ENCODE results near the gene PRKD1.

Gene PRKD1

DNA sequence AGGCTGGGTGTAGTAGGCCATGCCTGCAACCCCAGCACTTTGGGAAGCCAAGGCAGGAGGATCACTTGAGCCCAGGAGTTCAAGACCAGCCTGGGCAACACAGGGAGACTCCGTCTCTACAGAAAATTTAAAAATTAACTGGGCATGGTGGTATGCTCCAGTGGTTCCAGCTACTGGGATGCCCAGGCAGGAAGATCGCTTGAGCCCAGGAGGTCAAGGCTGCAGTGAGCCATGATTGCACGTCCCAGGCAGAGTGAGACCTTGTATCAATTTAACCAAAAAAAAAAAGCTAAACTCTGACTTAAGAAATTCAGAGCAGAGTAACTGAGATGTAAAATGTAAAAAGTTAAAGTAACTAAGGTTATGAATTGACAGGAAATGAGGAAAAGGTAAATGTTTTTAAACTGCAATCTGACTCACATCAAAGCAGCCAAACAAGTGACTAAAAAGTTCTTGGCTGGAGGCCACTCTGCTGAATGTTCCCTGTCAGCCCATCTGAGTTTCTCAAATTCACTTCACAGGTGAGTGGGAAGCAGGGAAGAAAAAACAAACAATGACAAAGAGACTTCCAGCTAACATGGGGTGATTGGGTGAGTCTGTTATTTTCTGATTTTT lies 21.3 kb downstream of the PRKD1 start:
- WGBS, 2 experiments = 88 to 89% methylated on average over 2 to 3 of the region's 3 CpGs
- Histone ChIP-seq H3K9me3 (ENCODE audit: control insufficient read depth, low read length) (no peaks in the 10 kb centered on the region), H3K4me1 (ENCODE audit: control insufficient read depth, insufficient read depth, low read length) (no peaks in the 10 kb centered on the region), H3K27me3 (ENCODE audit: control insufficient read depth, insufficient read depth, low read length, poor library complexity, severe bottlenecking) (no peaks in the 10 kb centered on the region), H3K36me3 (ENCODE audit: control insufficient read depth, insufficient read depth, low read length) (no peaks in the 10 kb centered on the region), H3K4me3 (ENCODE audit: insufficient read depth, low read depth, low read length) (no peak overlapping the region), H3K27ac (ENCODE audit: insufficient read depth, low read depth, low read length, poor library complexity, severe bottlenecking) (no peak overlapping the region)

DNA sequence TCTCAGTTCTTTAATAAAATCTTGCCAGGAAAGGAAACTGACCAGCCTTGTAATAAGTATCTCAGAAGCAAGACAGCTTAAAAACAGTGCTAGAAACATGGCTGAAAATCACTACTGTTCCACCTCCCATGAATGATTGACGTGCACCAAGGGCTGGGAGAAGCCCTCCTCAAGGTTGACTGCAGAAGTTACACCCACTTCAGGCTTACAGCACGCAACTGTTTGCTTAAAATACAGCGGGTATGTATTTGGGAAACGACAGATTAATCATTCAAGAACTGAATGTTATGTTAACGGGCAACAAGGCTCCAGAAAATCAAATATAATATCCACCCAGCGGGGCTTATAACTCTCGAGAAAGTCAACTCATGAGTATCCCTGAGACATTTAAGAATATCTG lies 22.1 kb downstream of the PRKD1 start:
- H3K4me1 ChIP-seq (ENCODE audit: control insufficient read depth, insufficient read depth, low read length) = no peaks in the 10 kb centered on the region
- H3K27me3 ChIP-seq (ENCODE audit: control insufficient read depth, insufficient read depth, low read length, poor library complexity, severe bottlenecking) = no peaks in the 10 kb centered on the region
- H3K9me3 ChIP-seq (ENCODE audit: control insufficient read depth, low read length) = no peaks in the 10 kb centered on the region
- no peak overlapping the region for H3K4me3 ChIP-seq (ENCODE audit: insufficient read depth, low read depth, low read length)
- WGBS, 2 experiments = 96% methylated on average over 7 of the region's 7 CpGs
- H3K27ac ChIP-seq (ENCODE audit: insufficient read depth, low read depth, low read length, poor library complexity, severe bottlenecking) = no peak overlapping the region
- H3K36me3 ChIP-seq (ENCODE audit: control insufficient read depth, insufficient read depth, low read length) = no peaks in the 10 kb centered on the region

DNA sequence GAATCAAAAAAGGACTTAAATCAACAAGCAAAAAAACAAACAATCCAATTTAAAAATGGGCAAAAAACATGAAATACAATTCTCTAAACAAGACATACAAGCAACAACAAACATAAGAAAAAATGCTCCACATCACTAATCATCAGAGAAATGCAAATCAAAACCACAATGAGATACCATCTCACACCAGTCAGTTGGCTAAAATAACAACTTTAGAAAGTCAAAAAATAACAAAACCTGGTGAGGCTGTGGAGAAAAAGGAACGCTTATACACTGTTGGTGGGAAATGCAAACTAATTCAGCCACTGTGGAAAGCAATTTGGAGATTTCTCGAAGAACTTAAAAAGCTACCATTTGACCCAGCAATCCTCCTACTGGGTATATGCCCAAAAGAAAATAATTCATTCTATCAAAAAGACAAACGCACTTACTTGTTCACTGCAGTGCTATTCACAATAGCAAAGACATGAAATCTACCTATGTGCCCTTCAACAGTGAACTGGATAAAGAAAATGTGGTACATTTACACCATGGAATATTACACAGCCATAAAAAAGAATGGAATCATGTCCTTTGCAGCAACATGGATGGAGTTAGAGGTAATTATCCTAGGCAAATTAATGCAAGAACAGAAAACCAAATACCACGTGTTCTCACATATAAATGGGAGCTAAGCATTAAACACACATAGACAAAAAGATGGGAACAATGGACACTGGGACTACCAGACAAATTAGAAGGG lies 26.9 kb downstream of the PRKD1 start:
- 91 to 92% methylated on average over 4 of the region's 4 CpGs for WGBS, 2 experiments

DNA sequence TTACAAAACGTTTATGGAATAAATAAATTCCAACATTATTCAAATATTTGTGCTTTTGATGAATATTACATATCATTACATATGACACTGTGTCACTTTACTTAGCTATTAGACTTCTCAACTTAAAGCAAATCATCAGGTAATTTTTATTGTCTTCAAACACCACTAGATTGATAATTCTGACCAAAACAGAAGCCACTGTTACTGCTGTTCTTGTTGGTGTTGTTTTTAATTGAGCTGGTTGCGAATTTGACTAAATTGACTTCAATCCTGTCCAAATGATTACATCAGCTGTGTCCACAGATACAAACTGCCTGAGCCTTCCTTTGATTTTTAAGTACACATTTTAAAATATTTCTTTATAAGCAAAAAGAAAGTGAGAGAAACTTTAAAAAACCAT lies 29.2 kb downstream of the PRKD1 start:
- Histone ChIP-seq H3K4me3 (ENCODE audit: insufficient read depth, low read depth, low read length) (no peak overlapping the region), H3K27me3 (ENCODE audit: control insufficient read depth, insufficient read depth, low read length, poor library complexity, severe bottlenecking) (no peaks in the 10 kb centered on the region), H3K4me1 (ENCODE audit: control insufficient read depth, insufficient read depth, low read length) (no peaks in the 10 kb centered on the region), H3K27ac (ENCODE audit: insufficient read depth, low read depth, low read length, poor library complexity, severe bottlenecking) (no peak overlapping the region), H3K9me3 (ENCODE audit: control insufficient read depth, low read length) (no peaks in the 10 kb centered on the region), H3K36me3 (ENCODE audit: control insufficient read depth, insufficient read depth, low read length) (no peaks in the 10 kb centered on the region)
- WGBS, 2 experiments = 100% methylated on average over 1 of the region's 2 CpGs; no CpG with 5 or more reads in 1 of the 2 experiments

More for the DNA sequence above, 26.9 kb downstream of the PRKD1 start:
- H3K4me1 ChIP-seq (ENCODE audit: control insufficient read depth, insufficient read depth, low read length) = no peaks in the 10 kb centered on the region
- no peaks in the 10 kb centered on the region for H3K9me3 ChIP-seq (ENCODE audit: control insufficient read depth, low read length)
- H3K4me3 ChIP-seq (ENCODE audit: insufficient read depth, low read depth, low read length) = no peak overlapping the region
- H3K27ac ChIP-seq (ENCODE audit: insufficient read depth, low read depth, low read length, poor library complexity, severe bottlenecking) = no peak overlapping the region
- H3K27me3 ChIP-seq (ENCODE audit: control insufficient read depth, insufficient read depth, low read length, poor library complexity, severe bottlenecking) = no peaks in the 10 kb centered on the region
- no peaks in the 10 kb centered on the region for H3K36me3 ChIP-seq (ENCODE audit: control insufficient read depth, insufficient read depth, low read length)

DNA sequence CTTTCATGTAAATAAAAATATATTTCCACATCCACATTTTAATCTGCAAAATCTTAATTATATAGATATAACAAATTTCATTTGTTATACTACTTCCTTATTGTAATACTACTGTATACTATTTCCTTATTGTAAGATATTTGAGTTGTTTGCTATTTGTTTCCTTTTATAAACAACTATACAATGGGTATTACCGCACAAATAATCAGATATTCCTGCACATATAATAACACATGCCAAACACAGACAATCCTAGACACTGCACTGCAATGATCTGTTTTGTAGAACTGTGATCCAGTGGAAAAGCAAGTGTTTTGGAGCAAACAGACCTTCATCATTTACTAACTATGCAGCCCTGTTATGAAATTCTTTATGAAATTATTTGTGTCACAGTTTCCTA lies 30.5 kb downstream of the PRKD1 start:
- WGBS, 2 experiments = 100% methylated on average over 1 of the region's 1 CpG; no CpG with 5 or more reads in 1 of the 2 experiments
- H3K9me3 ChIP-seq (ENCODE audit: control insufficient read depth, low read length) = no peaks in the 10 kb centered on the region
- no peaks in the 10 kb centered on the region for H3K27me3 ChIP-seq (ENCODE audit: control insufficient read depth, insufficient read depth, low read length, poor library complexity, severe bottlenecking)
- H3K4me1 ChIP-seq (ENCODE audit: control insufficient read depth, insufficient read depth, low read length) = no peaks in the 10 kb centered on the region
- H3K27ac ChIP-seq (ENCODE audit: insufficient read depth, low read depth, low read length, poor library complexity, severe bottlenecking) = no peak overlapping the region
- no peaks in the 10 kb centered on the region for H3K36me3 ChIP-seq (ENCODE audit: control insufficient read depth, insufficient read depth, low read length)
- no peak overlapping the region for H3K4me3 ChIP-seq (ENCODE audit: insufficient read depth, low read depth, low read length)

DNA sequence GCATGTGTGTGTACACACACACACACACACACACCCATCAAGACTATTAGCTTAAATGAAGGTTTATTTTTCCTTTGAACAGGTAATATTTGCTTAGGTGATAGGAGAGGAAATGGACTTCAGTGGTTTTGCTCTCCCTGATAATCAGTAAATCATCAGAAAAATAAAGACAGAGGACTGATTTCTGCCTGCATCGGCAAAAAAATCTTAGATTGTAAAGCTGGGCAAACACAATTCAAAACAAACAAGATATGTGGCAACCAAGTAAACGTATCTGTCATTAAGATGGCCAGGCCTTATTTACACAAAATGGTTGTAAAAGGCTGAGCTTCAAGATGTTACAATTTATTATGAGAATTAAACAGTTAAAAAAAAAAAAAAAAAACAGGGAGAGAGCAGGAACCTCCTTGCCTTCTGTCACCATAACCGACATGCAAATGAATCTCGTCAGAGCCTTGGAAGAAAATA lies 31.3 kb downstream of the PRKD1 start:
- WGBS, 2 experiments = 89 to 100% methylated on average over 4 of the region's 4 CpGs
- no peak overlapping the region for H3K4me3 ChIP-seq (ENCODE audit: insufficient read depth, low read depth, low read length)

DNA sequence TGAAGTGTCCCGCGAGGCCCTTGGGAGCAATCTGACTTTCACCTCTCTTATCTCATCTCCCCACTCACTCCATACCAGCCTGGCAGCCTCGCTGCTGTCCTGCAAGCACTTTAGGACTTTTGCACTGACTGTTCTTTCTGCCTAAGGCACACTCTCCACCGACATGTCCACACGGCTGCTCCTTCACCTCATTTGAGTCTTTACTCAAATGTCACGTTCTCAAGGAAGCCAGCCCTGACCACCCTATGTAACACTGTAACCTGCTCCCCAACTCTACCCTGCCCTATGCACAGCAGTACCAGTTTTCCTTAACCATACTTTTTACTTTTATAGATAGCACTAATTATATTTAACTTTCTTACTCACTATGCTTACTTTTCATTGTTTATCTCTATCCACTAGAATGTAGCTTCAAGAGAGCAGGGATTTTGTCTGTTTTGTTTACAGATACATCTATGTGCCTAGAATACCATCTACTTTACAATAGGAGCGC lies 32.0 kb downstream of the PRKD1 start:
- 89% methylated on average over 6 of the region's 7 CpGs for WGBS, 2 experiments
- Histone ChIP-seq H3K36me3 (ENCODE audit: control insufficient read depth, insufficient read depth, low read length) (no peaks in the 10 kb centered on the region), H3K9me3 (ENCODE audit: control insufficient read depth, low read length) (no peaks in the 10 kb centered on the region), H3K4me3 (ENCODE audit: insufficient read depth, low read depth, low read length) (no peak overlapping the region), H3K4me1 (ENCODE audit: control insufficient read depth, insufficient read depth, low read length) (no peaks in the 10 kb centered on the region), H3K27me3 (ENCODE audit: control insufficient read depth, insufficient read depth, low read length, poor library complexity, severe bottlenecking) (no peaks in the 10 kb centered on the region), H3K27ac (ENCODE audit: insufficient read depth, low read depth, low read length, poor library complexity, severe bottlenecking) (no peak overlapping the region)

More for the DNA sequence above, 31.3 kb downstream of the PRKD1 start:
- H3K36me3 ChIP-seq (ENCODE audit: control insufficient read depth, insufficient read depth, low read length) = no peaks in the 10 kb centered on the region
- H3K4me1 ChIP-seq (ENCODE audit: control insufficient read depth, insufficient read depth, low read length) = no peaks in the 10 kb centered on the region
- H3K27ac ChIP-seq (ENCODE audit: insufficient read depth, low read depth, low read length, poor library complexity, severe bottlenecking) = no peak overlapping the region
- H3K27me3 ChIP-seq (ENCODE audit: control insufficient read depth, insufficient read depth, low read length, poor library complexity, severe bottlenecking) = no peaks in the 10 kb centered on the region
- no peaks in the 10 kb centered on the region for H3K9me3 ChIP-seq (ENCODE audit: control insufficient read depth, low read length)

DNA sequence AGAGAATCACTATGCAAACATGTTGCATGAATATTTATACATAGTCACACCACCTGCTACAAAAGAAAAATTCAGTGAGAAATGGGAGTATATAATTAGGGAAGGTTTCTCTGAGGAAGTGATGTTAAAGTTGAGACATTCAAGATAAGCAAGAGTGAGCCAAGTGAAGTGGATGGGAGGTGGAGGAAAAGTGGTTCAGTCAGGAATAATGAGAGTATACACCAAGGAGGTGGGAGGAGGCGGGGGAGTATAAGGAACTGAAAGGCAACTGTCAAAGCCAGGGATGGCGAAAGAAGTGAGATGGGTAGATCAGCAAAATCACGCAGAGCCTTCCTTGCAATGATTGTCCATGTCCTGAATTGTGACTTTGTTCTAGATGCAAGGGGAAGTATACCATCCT lies 33.7 kb downstream of the PRKD1 start:
- Histone ChIP-seq H3K4me3 (ENCODE audit: insufficient read depth, low read depth, low read length) (no peak overlapping the region), H3K4me1 (ENCODE audit: control insufficient read depth, insufficient read depth, low read length) (no peaks in the 10 kb centered on the region), H3K9me3 (ENCODE audit: control insufficient read depth, low read length) (no peaks in the 10 kb centered on the region), H3K36me3 (ENCODE audit: control insufficient read depth, insufficient read depth, low read length) (no peaks in the 10 kb centered on the region), H3K27ac (ENCODE audit: insufficient read depth, low read depth, low read length, poor library complexity, severe bottlenecking) (no peak overlapping the region), H3K27me3 (ENCODE audit: control insufficient read depth, insufficient read depth, low read length, poor library complexity, severe bottlenecking) (no peaks in the 10 kb centered on the region)
- 93 to 94% methylated on average over 3 of the region's 3 CpGs for WGBS, 2 experiments

DNA sequence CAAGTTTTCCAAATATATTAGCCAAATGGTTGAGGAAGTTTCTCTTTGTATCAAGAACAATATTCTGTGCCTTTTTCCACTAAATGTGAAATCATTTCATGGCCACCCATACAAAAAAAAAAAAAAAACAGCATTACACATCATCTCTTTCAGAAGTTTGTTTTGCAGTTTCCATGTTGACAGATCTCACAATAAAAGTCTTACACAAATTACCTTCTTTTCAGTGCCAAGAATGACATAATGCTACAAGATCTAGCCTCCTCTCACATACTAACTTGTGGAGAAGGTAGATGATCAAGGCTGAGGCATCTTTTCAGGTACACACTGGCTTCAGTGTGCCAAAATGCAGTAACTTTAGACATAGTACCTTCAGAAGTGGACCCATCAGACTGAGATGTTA lies 35.3 kb downstream of the PRKD1 start:
- Histone ChIP-seq H3K9me3 (ENCODE audit: control insufficient read depth, low read length) (no peaks in the 10 kb centered on the region), H3K4me1 (ENCODE audit: control insufficient read depth, insufficient read depth, low read length) (no peaks in the 10 kb centered on the region), H3K36me3 (ENCODE audit: control insufficient read depth, insufficient read depth, low read length) (no peaks in the 10 kb centered on the region), H3K27ac (ENCODE audit: insufficient read depth, low read depth, low read length, poor library complexity, severe bottlenecking) (no peak overlapping the region), H3K4me3 (ENCODE audit: insufficient read depth, low read depth, low read length) (no peak overlapping the region), H3K27me3 (ENCODE audit: control insufficient read depth, insufficient read depth, low read length, poor library complexity, severe bottlenecking) (no peaks in the 10 kb centered on the region)

DNA sequence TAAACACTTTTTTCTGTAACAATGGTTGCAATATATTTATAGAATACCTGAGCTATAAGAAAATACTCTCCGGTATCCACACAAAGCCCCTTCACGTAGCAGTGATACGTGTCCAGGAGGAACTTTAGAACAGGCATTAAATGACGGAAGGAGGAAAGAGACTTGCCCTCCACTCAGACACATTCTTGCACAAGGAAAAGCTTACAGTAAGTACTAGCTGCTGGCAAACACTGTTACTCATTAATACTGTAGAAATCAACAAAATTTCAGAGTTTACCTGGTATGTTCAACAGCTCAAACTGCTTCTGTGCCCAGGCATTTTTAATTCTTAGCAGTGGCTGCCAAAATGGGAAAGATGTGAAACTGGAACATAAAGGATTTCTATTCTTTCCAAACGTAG lies 41.7 kb downstream of the PRKD1 start:
- no peaks in the 10 kb centered on the region for H3K4me1 ChIP-seq (ENCODE audit: control insufficient read depth, insufficient read depth, low read length)
- no peak overlapping the region for H3K4me3 ChIP-seq (ENCODE audit: insufficient read depth, low read depth, low read length)
- no peaks in the 10 kb centered on the region for H3K9me3 ChIP-seq (ENCODE audit: control insufficient read depth, low read length)
- no peaks in the 10 kb centered on the region for H3K36me3 ChIP-seq (ENCODE audit: control insufficient read depth, insufficient read depth, low read length)
- 93 to 96% methylated on average over 5 of the region's 5 CpGs for WGBS, 2 experiments
- no peak overlapping the region for H3K27ac ChIP-seq (ENCODE audit: insufficient read depth, low read depth, low read length, poor library complexity, severe bottlenecking)
- H3K27me3 ChIP-seq (ENCODE audit: control insufficient read depth, insufficient read depth, low read length, poor library complexity, severe bottlenecking) = no peaks in the 10 kb centered on the region

Data from ectodermal cell (in vitro differentiated cells).